ENCODE data around the gene GLOD5. TPM values are rescaled to one million over a fixed set of nuclear protein-coding genes. Genes with fewer than 3 reads are reported as not detected.

GLOD5 gene
- total RNA-seq, 4 donors from 2014 or later: 15.2 to 15.3 TPM; not detected in 2

DNA sequence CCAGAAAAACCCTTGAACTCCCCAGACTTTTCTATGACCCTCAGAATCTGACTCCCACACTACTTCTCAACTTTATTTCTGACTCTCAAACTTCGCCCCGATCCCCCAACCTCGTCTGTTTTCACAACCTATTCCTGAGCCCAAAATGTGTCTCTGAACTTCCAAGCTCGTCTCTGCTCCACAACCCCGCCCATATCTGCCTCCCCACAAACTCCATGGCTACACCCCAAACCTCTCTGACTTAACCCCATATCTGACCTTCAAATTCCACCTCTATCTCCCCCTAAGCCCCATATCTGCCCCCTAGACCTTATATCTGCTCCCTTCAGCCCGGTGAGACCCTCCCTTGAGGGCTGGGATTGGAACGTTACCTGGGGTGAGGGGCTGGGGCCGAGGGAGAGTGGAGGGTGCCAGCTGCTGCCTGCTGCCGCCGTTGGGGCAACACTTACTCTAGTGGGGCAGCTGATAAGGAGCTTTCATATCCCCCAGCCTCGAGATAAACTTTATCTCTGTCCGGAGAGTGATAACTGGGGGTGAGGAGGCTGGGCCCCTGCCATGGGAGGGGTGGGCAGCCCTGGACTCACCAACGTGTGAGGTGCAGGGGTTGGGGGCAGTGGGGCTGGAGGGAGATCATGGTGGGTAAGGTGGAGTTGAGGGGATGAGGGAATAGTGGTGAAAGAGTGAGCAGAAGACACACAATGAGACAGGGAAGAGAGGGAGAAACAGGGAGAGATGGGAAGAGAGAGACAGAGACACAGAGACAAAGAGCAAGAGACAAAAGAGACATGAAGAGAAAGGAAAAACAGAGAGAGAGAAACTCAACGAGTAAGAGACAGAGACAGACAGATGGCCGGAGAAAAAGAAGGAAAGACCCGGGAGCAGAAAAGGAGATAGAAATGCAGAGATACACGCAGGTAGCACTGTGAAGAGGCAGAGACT is 26.2 kb downstream of the GLOD5 start:
- Histone ChIP-seq H3K27me3 (no peaks in the 10 kb centered on the region), H3K4me1 (no peaks in the 10 kb centered on the region), H3K4me3 (no peak overlapping the region), H3K9me3 (no peaks in the 10 kb centered on the region), H3K36me3 (no peaks in the 10 kb centered on the region), H3K27ac (no peak overlapping the region)
- TF ChIP-seq, protein P1, sequence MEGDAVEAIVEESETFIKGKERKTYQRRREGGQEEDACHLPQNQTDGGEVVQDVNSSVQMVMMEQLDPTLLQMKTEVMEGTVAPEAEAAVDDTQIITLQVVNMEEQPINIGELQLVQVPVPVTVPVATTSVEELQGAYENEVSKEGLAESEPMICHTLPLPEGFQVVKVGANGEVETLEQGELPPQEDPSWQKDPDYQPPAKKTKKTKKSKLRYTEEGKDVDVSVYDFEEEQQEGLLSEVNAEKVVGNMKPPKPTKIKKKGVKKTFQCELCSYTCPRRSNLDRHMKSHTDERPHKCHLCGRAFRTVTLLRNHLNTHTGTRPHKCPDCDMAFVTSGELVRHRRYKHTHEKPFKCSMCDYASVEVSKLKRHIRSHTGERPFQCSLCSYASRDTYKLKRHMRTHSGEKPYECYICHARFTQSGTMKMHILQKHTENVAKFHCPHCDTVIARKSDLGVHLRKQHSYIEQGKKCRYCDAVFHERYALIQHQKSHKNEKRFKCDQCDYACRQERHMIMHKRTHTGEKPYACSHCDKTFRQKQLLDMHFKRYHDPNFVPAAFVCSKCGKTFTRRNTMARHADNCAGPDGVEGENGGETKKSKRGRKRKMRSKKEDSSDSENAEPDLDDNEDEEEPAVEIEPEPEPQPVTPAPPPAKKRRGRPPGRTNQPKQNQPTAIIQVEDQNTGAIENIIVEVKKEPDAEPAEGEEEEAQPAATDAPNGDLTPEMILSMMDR (IDR thresholded peaks at IDR 0.05): no peak
- TF ChIP-seq POLR2A (IDR thresholded peaks at IDR 0.05): no peak
- no peak for DNase-seq

DNA sequence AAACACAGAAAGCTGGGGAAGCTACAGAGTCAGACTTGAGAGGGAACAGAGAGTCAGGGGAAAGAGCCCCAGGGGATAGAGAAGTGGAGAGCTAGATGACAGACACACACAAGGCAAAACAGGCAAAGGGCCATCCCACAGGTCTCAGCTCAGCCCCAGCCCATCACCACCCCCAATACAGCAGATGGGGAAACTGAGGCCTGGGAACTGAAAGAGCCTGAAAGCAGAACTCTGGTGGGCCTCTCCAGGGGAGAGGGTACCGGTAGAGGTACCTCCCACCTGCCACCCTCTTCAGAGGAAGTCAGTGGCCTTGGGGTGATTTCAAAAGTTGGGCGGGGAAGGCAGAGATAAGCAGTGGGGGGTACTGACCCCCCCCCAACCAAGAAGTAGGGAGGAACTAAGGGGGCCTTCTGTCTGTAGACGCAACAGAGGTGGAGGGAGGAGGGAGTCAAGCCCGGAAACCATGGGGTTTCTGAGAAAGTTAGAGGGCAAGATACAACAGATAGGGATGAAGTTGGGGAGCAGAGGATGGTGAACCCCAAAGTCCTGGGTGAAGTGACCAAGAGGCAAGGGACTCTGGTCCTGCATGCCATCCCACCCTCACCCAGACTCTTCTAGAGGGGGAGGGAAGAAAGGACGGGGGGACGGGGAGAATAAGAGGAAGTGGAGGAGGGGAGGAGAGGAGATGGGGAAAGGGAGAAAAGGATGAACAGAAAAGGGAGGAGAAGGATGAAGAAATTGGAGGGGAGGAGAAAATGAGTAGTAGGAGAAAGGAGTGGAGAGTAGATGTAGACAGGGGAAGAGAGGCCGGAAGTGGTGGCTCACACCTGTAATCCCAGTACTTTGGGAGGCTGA is 28.0 kb downstream of the GLOD5 start:
- TF ChIP-seq POLR2A (IDR thresholded peaks at IDR 0.05): no peak
- TF ChIP-seq, protein P1 (IDR thresholded peaks at IDR 0.05): no peak
- H3K9me3 ChIP-seq: no peaks in the 10 kb centered on the region
- no peaks in the 10 kb centered on the region for H3K36me3 ChIP-seq
- no peaks in the 10 kb centered on the region for H3K4me1 ChIP-seq
- no peak for DNase-seq
- H3K27ac ChIP-seq: no peak overlapping the region
- no peaks in the 10 kb centered on the region for H3K27me3 ChIP-seq
- no peak overlapping the region for H3K4me3 ChIP-seq

DNA sequence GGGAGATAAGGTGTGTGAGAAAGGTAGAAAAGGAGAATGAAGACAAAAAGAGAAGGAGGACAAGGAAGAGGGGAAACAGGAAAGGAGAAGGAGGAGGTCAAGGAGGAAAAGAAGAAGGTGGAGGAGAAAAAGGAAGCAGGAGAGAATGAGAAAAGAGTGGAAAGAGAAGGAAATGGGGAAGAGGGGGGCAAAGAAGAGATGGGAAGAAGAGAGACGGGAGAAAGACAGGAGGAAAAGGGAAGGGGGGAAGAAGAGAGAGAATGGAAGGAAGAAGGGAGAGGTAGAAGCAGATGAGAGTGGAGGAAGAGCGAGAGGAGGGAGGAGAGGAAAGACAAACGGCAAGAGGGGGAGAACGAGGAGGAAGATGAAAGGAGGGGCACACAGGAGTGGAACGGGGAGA is 28.9 kb downstream of the GLOD5 start:
- Histone ChIP-seq H3K4me3 (no peak overlapping the region), H3K27me3 (no peaks in the 10 kb centered on the region), H3K36me3 (no peaks in the 10 kb centered on the region), H3K4me1 (no peaks in the 10 kb centered on the region), H3K27ac (no peak overlapping the region), H3K9me3 (no peaks in the 10 kb centered on the region)
- TF ChIP-seq POLR2A (IDR thresholded peaks at IDR 0.05): no peak
- TF ChIP-seq, protein P1 (IDR thresholded peaks at IDR 0.05): no peak
- no peak for DNase-seq

DNA sequence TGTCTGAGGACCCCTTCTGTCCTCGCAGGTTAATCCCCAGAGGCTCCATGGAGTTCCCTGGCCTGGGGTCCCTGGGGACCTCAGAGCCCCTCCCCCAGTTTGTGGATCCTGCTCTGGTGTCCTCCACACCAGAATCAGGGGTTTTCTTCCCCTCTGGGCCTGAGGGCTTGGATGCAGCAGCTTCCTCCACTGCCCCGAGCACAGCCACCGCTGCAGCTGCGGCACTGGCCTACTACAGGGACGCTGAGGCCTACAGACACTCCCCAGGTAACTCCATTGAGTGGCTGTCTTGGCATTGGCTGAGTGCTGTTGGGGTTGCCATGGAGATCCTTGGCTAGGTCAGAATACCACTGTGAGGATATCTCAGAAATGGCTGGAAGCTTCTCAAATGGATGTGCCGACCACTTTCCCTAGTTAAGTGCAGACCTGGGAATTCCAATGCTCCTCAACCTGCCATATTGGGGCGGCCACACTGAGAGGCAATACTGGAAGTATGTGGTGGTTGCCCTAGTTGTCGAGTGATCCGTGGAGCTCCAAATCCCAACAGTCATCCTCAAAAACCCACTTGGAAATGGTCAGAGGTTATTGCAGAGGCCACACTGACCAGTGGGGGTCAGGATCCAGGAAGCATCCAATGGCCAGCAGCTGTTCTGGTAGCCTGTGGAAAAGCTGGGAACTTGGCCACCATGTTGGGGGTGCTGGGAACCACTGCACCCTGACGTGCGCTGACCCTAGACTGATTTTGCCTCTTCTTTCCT is 29.7 kb downstream of the GLOD5 start:
- Histone ChIP-seq H3K27me3 (no peaks in the 10 kb centered on the region), H3K27ac (no peak overlapping the region), H3K9me3 (no peaks in the 10 kb centered on the region), H3K36me3 (no peaks in the 10 kb centered on the region), H3K4me1 (no peaks in the 10 kb centered on the region), H3K4me3 (no peak overlapping the region)
- DNase-seq: no peak
- TF ChIP-seq, protein P1 (IDR thresholded peaks at IDR 0.05): no peak
- no peak for TF ChIP-seq POLR2A (IDR thresholded peaks at IDR 0.05)

DNA sequence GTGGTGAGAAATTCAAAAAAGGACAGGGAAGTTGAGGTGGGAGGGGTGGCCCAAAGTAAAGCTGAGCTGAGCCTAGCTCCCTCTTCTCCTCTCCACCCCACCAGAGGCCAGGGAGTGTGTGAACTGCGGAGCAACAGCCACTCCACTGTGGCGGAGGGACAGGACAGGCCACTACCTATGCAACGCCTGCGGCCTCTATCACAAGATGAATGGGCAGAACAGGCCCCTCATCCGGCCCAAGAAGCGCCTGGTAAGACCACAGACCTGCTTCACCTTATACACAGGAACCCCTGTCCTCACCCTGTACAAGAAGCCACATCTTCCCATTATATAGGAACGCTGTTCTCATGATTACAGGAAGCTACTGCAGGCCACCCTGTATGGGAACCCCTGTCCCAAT is 30.7 kb downstream of the GLOD5 start:
- Histone ChIP-seq H3K4me1 (no peaks in the 10 kb centered on the region), H3K27me3 (no peaks in the 10 kb centered on the region), H3K36me3 (no peaks in the 10 kb centered on the region), H3K27ac (no peak overlapping the region), H3K9me3 (no peaks in the 10 kb centered on the region), H3K4me3 (no peak overlapping the region)
- no peak for TF ChIP-seq POLR2A (IDR thresholded peaks at IDR 0.05)
- TF ChIP-seq, protein P1 (IDR thresholded peaks at IDR 0.05): no peak
- DNase-seq: no peak

Data from Peyer's patch (tissue), 4 donors.